IPS-18a (cell line): ENCODE measurements around the gene CISD3.
"Not testable (repeated sequence)": the region's sequence is repeated elsewhere in the genome, so short reads cannot be mapped to it uniquely, and the experiment has no call there.

Experiments used
- H3K27ac ChIP-seq: one replicate; pipeline ENCODE4 v1.5.1; 2013; ENCODE audit warnings: low read length
- H3K27me3 ChIP-seq: one replicate; pipeline ENCODE4 v1.6.1; 2013; ENCODE audit warnings: mild to moderate bottlenecking, low read length; ENCODE audit not compliant: control insufficient read depth, insufficient read depth
- H3K36me3 ChIP-seq: one replicate; pipeline ENCODE4 v1.6.1; 2013; ENCODE audit warnings: low read depth, low read length; ENCODE audit not compliant: control insufficient read depth
- H3K4me1 ChIP-seq: one replicate; pipeline ENCODE4 v1.6.1; 2013; ENCODE audit warnings: low read depth, low read length; ENCODE audit not compliant: control insufficient read depth
- H3K4me3 ChIP-seq: one replicate; pipeline ENCODE4 v1.5.1; 2013; ENCODE audit warnings: low read length
- H3K9ac ChIP-seq: one replicate; pipeline ENCODE4 v1.6.1; 2013; ENCODE audit warnings: mild to moderate bottlenecking, low read length, moderate library complexity
- H3K9me3 ChIP-seq: one replicate; pipeline ENCODE4 v1.6.1; 2013; ENCODE audit warnings: low read depth, low read length; ENCODE audit not compliant: control insufficient read depth

CISD3 gene

GRCh38 chr17:38720941-38721340 lies 9.2 kb upstream of the CISD3 start:
- Histone ChIP-seq H3K9ac (no peak overlapping the region), H3K27ac (no peak overlapping the region), H3K36me3 (no peaks in the 10 kb centered on the region), H3K27me3 (peaks cover 13% of the 10 kb centered on the region), H3K9me3 (no peaks in the 10 kb centered on the region), H3K4me1 (peaks cover 9% of the 10 kb centered on the region), H3K4me3 (no peak overlapping the region)

- peaks cover 13% of the 10 kb centered on the region for H3K27me3 ChIP-seq
- H3K9me3 ChIP-seq = no peaks in the 10 kb centered on the region
- no peak overlapping the region for H3K4me3 ChIP-seq
- H3K27ac ChIP-seq = no peak overlapping the region
- peaks cover 6% of the 10 kb centered on the region for H3K4me1 ChIP-seq
- no peak overlapping the region for H3K9ac ChIP-seq
- H3K36me3 ChIP-seq = no peaks in the 10 kb centered on the region
Observed at GRCh38 chr17:38721802-38722201, 8.3 kb upstream of the CISD3 start.

GRCh38 chr17:38724337-38724988 lies 5.7 kb upstream of the CISD3 start:
- H3K4me1 ChIP-seq = peaks cover 3% of the 10 kb centered on the region
- no peaks in the 10 kb centered on the region for H3K36me3 ChIP-seq
- H3K9ac ChIP-seq = no peak overlapping the region
- peaks cover 26% of the 10 kb centered on the region for H3K27me3 ChIP-seq
- H3K9me3 ChIP-seq = no peaks in the 10 kb centered on the region
- no peak overlapping the region for H3K27ac ChIP-seq
- no peak overlapping the region for H3K4me3 ChIP-seq

GRCh38 chr17:38725066-38725465 lies 5.1 kb upstream of the CISD3 start:
- H3K27ac ChIP-seq = no peak overlapping the region
- H3K27me3 ChIP-seq = peaks cover 29% of the 10 kb centered on the region
- no peaks in the 10 kb centered on the region for H3K9me3 ChIP-seq
- H3K9ac ChIP-seq = no peak overlapping the region
- no peak overlapping the region for H3K4me3 ChIP-seq
- peaks cover 4% of the 10 kb centered on the region for H3K4me1 ChIP-seq
- no peaks in the 10 kb centered on the region for H3K36me3 ChIP-seq

- H3K9me3 ChIP-seq, H3K36me3 ChIP-seq, H3K4me1 ChIP-seq: not testable (repeated sequence)
Observed at GRCh38 chr17:38726145-38726544, 4.0 kb upstream of the CISD3 start.

GRCh38 chr17:38727736-38728135 lies 2.4 kb upstream of the CISD3 start:
- Histone ChIP-seq H3K27me3 (peaks cover 16% of the 10 kb centered on the region), H3K4me1 (peaks cover 4% of the 10 kb centered on the region), H3K36me3 (no peaks in the 10 kb centered on the region), H3K9ac (no peak overlapping the region), H3K4me3 (no peak overlapping the region), H3K9me3 (no peaks in the 10 kb centered on the region), H3K27ac (no peak overlapping the region)

More at GRCh38 chr17:38726145-38726544, 4.0 kb upstream of the CISD3 start:
- peaks cover 21% of the 10 kb centered on the region for H3K27me3 ChIP-seq
- not testable (repeated sequence) for H3K9ac ChIP-seq, H3K4me3 ChIP-seq, H3K27ac ChIP-seq

GRCh38 chr17:38728290-38728831 lies 1.8 kb upstream of the CISD3 start:
- Histone ChIP-seq H3K9ac (no peak overlapping the region), H3K4me3 (no peak overlapping the region), H3K4me1 (peaks cover 4% of the 10 kb centered on the region), H3K9me3 (no peaks in the 10 kb centered on the region), H3K36me3 (no peaks in the 10 kb centered on the region), H3K27me3 (peaks cover 16% of the 10 kb centered on the region), H3K27ac (no peak overlapping the region)

- Histone ChIP-seq H3K9me3 (no peaks in the 10 kb centered on the region), H3K27me3 (peaks cover 16% of the 10 kb centered on the region), H3K9ac (peak overlapping the region; percentile 34), H3K27ac (no peak overlapping the region), H3K4me1 (peaks cover 4% of the 10 kb centered on the region), H3K36me3 (peaks cover 2% of the 10 kb centered on the region), H3K4me3 (peak overlapping the region; percentile 55)
Observed at GRCh38 chr17:38729368-38729885, 714 bp upstream of the CISD3 start.

GRCh38 chr17:38730526-38731379 lies 612 bp downstream of the CISD3 start:
- H3K36me3 ChIP-seq = peaks cover 8% of the 10 kb centered on the region
- peaks cover 16% of the 10 kb centered on the region for H3K27me3 ChIP-seq
- peaks cover 4% of the 10 kb centered on the region for H3K4me1 ChIP-seq
- H3K4me3 ChIP-seq = peak overlapping the region; percentile 78
- H3K9ac ChIP-seq = peak overlapping the region; percentile 67
- H3K9me3 ChIP-seq = no peaks in the 10 kb centered on the region
- no peak overlapping the region for H3K27ac ChIP-seq

- Histone ChIP-seq H3K27me3 (peaks cover 16% of the 10 kb centered on the region), H3K9ac (no peak overlapping the region), H3K27ac (no peak overlapping the region), H3K4me1 (peaks cover 4% of the 10 kb centered on the region), H3K36me3 (peaks cover 12% of the 10 kb centered on the region), H3K9me3 (no peaks in the 10 kb centered on the region), H3K4me3 (no peak overlapping the region)
Observed at GRCh38 chr17:38731526-38732294, 1.6 kb downstream of the CISD3 start.
